HepG2 (cell line): ENCODE results near the gene ZNF557. TPM values are rescaled to one million over a fixed set of nuclear protein-coding genes. Genes with fewer than 3 reads are reported as not detected.

Experiments used
- BHLHE40 ChIP-seq: IDR thresholded peaks from 2 replicates; pipeline ENCODE4 v1.6.1; 2011; ENCODE audit warnings: low read length, improper control_type of control experiment
- CEBPB ChIP-seq: IDR thresholded peaks from 2 replicates; pipeline ENCODE4 v1.6.1; 2011; ENCODE audit warnings: low read depth, low read length, improper control_type of control experiment, borderline replicate concordance
- ETS1 ChIP-seq: sonication (generic); formaldehyde crosslinking; IDR thresholded peaks from 2 replicates; pipeline ENCODE4 v1.4.0; 2020; ENCODE audit warnings: missing genetic modification reagents
- PHF20 ChIP-seq: sonication (generic); formaldehyde crosslinking; IDR thresholded peaks from 2 replicates; pipeline ENCODE4 v1.5.0; 2020; ENCODE audit warnings: mild to moderate bottlenecking, missing genetic modification reagents
- SRSF4 ChIP-seq: fragments of 200-400 bp; formaldehyde crosslinking; IDR thresholded peaks from one replicate; pipeline ENCODE4 v1.6.1; 2018; ENCODE audit warnings: mild to moderate bottlenecking, low read depth, low read length, moderate library complexity; ENCODE audit not compliant: poor library complexity, severe bottlenecking
- TSC22D2 ChIP-seq: sonication (generic); formaldehyde crosslinking; IDR thresholded peaks from 2 replicates; pipeline ENCODE4 v1.5.1; 2020; ENCODE audit warnings: missing genetic modification reagents, mild to moderate bottlenecking, borderline replicate concordance
- ZBTB42 ChIP-seq: sonication (generic); formaldehyde crosslinking; IDR thresholded peaks from 2 replicates; pipeline ENCODE4 v1.5.0; 2020; ENCODE audit warnings: mild to moderate bottlenecking, missing genetic modification reagents
- ZNF230 ChIP-seq: sonication (generic); formaldehyde crosslinking; IDR thresholded peaks from 2 replicates; pipeline ENCODE4 v1.4.0; 2020; ENCODE audit warnings: mild to moderate bottlenecking, missing genetic modification reagents
- ZNF318 ChIP-seq: sonication (generic); formaldehyde crosslinking; IDR thresholded peaks from 2 replicates; pipeline ENCODE4 v1.4.0; 2020; ENCODE audit warnings: mild to moderate bottlenecking, missing genetic modification reagents
- ZNF713 ChIP-seq: sonication (generic); formaldehyde crosslinking; IDR thresholded peaks from 2 replicates; pipeline ENCODE4 v1.4.0; 2020; ENCODE audit warnings: mild to moderate bottlenecking, missing genetic modification reagents
- ZNF761 ChIP-seq: sonication (generic); formaldehyde crosslinking; conservative IDR thresholded peaks from 2 replicates; pipeline ENCODE4 v1.4.0; 2020; ENCODE audit warnings: mild to moderate bottlenecking, missing genetic modification reagents
- ZSCAN22 ChIP-seq: sonication (generic); formaldehyde crosslinking; IDR thresholded peaks from 2 replicates; pipeline ENCODE4 v1.4.0; 2020; ENCODE audit warnings: mild to moderate bottlenecking, missing genetic modification reagents
- polyA plus RNA-seq, 8 experiments: library from polyadenylated mRNA; depleted of rRNA in 3 of 8; stranded (reverse) in 7 of 8; unstranded in 1 of 8; fragments of >200 nt; fragmentation: Illumina TruSeq in 4 of 8; extraction: Trizol in 4 of 8; gene quantifications; 2 replicates each; pipeline versions ENCODE4 v1.2.1 to v1.2.3, GENCODE V29; 2011 to 2016; ENCODE audit warnings: low read depth in 4 of 8, missing spikeins in 1 of 8, mixed read lengths in 1 of 8; ENCODE audit not compliant: insufficient read depth in 1 of 8
- total RNA-seq, 5 experiments: library from RNA; depleted of rRNA; stranded (reverse); fragments of >200 nt; fragmentation: Illumina TruSeq; extraction: Trizol; gene quantifications; 2 replicates each; pipeline ENCODE4 v1.2.3, GENCODE V29; 2016; ENCODE audit warnings: low read depth in 1 of 5
- TF ChIP-seq, protein P1 (sequence below): sonication (generic); formaldehyde crosslinking; IDR thresholded peaks from 2 replicates; pipeline ENCODE4 v1.4.0; 2020; ENCODE audit warnings: mild to moderate bottlenecking, missing genetic modification reagents, borderline replicate concordance

The ZNF557 gene
- total and polyA plus RNA-seq, 2 of the 13 experiments (the other 11 are each of a cell fraction or from before 2014, with no cell fraction given), result 2.1 to 7.8 TPM

GRCh38 chr19:7069042-7069903 lies at the start of gene ZNF557 (continued):
- TF ChIP-seq ZNF761 (CRISPR knock-in tag) (no peak), CEBPB (no peak), ZNF230 (CRISPR knock-in tag) (no peak), SRSF4 (no peak), TSC22D2 (CRISPR knock-in tag) (no peak), ZSCAN22 (CRISPR knock-in tag) (no peak), ETS1 (CRISPR knock-in tag) (no peak), ZNF713 (CRISPR knock-in tag) (no peak), ZNF318 (CRISPR knock-in tag) (no peak; the same call in 1 of the 2 replicates), PHF20 (CRISPR knock-in tag) (peak; percentile 95), BHLHE40 (no peak), ZBTB42 (CRISPR knock-in tag) (no peak)
- TF ChIP-seq, protein P1, sequence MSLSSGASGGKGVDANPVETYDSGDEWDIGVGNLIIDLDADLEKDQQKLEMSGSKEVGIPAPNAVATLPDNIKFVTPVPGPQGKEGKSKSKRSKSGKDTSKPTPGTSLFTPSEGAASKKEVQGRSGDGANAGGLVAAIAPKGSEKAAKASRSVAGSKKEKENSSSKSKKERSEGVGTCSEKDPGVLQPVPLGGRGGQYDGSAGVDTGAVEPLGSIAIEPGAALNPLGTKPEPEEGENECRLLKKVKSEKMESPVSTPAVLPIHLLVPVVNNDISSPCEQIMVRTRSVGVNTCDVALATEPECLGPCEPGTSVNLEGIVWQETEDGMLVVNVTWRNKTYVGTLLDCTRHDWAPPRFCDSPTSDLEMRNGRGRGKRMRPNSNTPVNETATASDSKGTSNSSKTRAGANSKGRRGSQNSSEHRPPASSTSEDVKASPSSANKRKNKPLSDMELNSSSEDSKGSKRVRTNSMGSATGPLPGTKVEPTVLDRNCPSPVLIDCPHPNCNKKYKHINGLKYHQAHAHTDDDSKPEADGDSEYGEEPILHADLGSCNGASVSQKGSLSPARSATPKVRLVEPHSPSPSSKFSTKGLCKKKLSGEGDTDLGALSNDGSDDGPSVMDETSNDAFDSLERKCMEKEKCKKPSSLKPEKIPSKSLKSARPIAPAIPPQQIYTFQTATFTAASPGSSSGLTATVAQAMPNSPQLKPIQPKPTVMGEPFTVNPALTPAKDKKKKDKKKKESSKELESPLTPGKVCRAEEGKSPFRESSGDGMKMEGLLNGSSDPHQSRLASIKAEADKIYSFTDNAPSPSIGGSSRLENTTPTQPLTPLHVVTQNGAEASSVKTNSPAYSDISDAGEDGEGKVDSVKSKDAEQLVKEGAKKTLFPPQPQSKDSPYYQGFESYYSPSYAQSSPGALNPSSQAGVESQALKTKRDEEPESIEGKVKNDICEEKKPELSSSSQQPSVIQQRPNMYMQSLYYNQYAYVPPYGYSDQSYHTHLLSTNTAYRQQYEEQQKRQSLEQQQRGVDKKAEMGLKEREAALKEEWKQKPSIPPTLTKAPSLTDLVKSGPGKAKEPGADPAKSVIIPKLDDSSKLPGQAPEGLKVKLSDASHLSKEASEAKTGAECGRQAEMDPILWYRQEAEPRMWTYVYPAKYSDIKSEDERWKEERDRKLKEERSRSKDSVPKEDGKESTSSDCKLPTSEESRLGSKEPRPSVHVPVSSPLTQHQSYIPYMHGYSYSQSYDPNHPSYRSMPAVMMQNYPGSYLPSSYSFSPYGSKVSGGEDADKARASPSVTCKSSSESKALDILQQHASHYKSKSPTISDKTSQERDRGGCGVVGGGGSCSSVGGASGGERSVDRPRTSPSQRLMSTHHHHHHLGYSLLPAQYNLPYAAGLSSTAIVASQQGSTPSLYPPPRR (CRISPR knock-in tag), result no peak
